K562 (cell line): Measurements from ENCODE around the gene DPM1. TPM values are rescaled to one million over a fixed set of nuclear protein-coding genes. Genes with fewer than 3 reads are reported as not detected.

Source experiments
- KHSRP ChIP-seq: fragments of 450-650 bp; IDR thresholded peaks from 2 replicates; pipeline ENCODE4 v1.6.1; 2017
- SP1 ChIP-seq: sonication (generic); formaldehyde crosslinking; IDR thresholded peaks from 2 replicates; pipeline ENCODE4 v1.8.1; 2022; ENCODE audit warnings: mild to moderate bottlenecking, missing genetic modification reagents
- SRSF1 ChIP-seq: fragments of 200-400 bp; formaldehyde crosslinking; IDR thresholded peaks from 2 replicates; pipeline ENCODE4 v1.6.1; 2017; ENCODE audit warnings: mild to moderate bottlenecking, low read depth, low read length, moderate library complexity
- TAF1 ChIP-seq: IDR thresholded peaks from 2 replicates; pipeline ENCODE4 v1.6.1; 2011; ENCODE audit warnings: mild to moderate bottlenecking, low read length, moderate library complexity; ENCODE audit not compliant: insufficient read depth, control insufficient read depth, severe bottlenecking; ENCODE audit errors: extremely low read depth
- TRIM24 ChIP-seq, 2 experiments: fragments of 450-650 bp; IDR thresholded peaks; 2 replicates each; pipeline ENCODE4 v1.6.1; 2016
- XRCC4 ChIP-seq: IDR thresholded peaks from one replicate; pipeline ENCODE4 v1.6.1; 2011; ENCODE audit not compliant: insufficient read depth, insufficient read length; ENCODE audit errors: extremely low read depth
- ZNF23 ChIP-seq: fragments of 250-450 bp; sonication (Bioruptor Pico); IDR thresholded peaks from 2 replicates; pipeline ENCODE4 v1.4.0; 2020; ENCODE audit warnings: mild to moderate bottlenecking
- ZNF561 ChIP-seq: fragments of 450-650 bp; formaldehyde crosslinking; conservative IDR thresholded peaks from 2 replicates; pipeline ENCODE4 v1.4.0; 2020; ENCODE audit warnings: mild to moderate bottlenecking, moderate library complexity
- polyA plus RNA-seq, 8 experiments: library from polyadenylated mRNA; depleted of rRNA in 4 of 8; stranded (reverse) in 5 of 8; unstranded in 3 of 8; fragments of >200 nt; fragmentation: Nextera tagmentation in 2 of 8; fragmentation: Illumina TruSeq in 1 of 8; extraction: Ambion mirVana in 2 of 8; extraction: Trizol in 1 of 8; gene quantifications; 2 replicates each; pipeline versions ENCODE4 v1.2.1 to v1.2.3, GENCODE V29; 2011 to 2014; ENCODE audit warnings: inconsistent platforms in 1 of 8, missing spikeins in 1 of 8
- total RNA-seq, 7 experiments: library from RNA; depleted of rRNA in 6 of 7; stranded (reverse); fragments of >200 nt in 6 of 7; fragmentation: Illumina TruSeq in 2 of 7; extraction: Trizol in 2 of 7; gene quantifications; 2 replicates each; pipeline versions ENCODE4 v1.2.1 to v1.2.3, GENCODE V29; 2011 to 2021; ENCODE audit warnings: low replicate concordance in 1 of 7
- TF ChIP-seq, protein P1 (sequence below): fragments of 150-350 bp; IDR thresholded peaks from 2 replicates; pipeline ENCODE4 v1.6.1; 2014; ENCODE audit warnings: low read depth, mild to moderate bottlenecking, low read length, borderline replicate concordance
- TF ChIP-seq, protein P2 (sequence below): fragments of 450-650 bp; IDR thresholded peaks from 2 replicates; pipeline ENCODE4 v1.6.1; 2017; ENCODE audit warnings: antibody characterized with exemption, mild to moderate bottlenecking
- TF ChIP-seq, protein P3 (sequence below): sonication (generic); formaldehyde crosslinking; IDR thresholded peaks from 2 replicates; pipeline ENCODE4 v1.8.0; 2023; ENCODE audit warnings: missing genetic modification reagents, mild to moderate bottlenecking, borderline replicate concordance

DPM1 gene
- total and polyA plus RNA-seq, 9 of the 15 experiments (the other 6 are each of a cell fraction or from before 2014, with no cell fraction given): 75.2 to 190 (median 153) TPM

DNA sequence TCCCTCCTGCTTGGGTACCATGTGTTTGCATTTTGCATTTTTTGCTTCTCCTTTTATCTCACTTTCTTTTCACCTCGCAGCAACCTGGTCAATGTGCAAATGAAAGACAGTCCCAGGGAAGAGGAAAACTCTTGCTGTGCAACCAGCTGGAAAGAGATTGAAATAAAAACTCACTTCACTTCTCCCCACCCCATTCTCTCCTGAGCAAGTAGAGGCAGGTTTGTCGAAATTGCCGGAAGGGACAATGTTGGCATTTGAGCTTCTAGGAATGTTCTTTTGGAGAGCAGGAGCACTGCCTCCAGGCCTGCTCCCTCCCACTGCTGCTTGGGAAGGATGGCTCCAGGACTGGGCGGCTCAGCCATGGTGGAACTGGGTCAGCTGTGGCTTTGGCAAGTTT lies 34.0 kb upstream of the DPM1 start (continued):
- TF ChIP-seq, protein P1, sequence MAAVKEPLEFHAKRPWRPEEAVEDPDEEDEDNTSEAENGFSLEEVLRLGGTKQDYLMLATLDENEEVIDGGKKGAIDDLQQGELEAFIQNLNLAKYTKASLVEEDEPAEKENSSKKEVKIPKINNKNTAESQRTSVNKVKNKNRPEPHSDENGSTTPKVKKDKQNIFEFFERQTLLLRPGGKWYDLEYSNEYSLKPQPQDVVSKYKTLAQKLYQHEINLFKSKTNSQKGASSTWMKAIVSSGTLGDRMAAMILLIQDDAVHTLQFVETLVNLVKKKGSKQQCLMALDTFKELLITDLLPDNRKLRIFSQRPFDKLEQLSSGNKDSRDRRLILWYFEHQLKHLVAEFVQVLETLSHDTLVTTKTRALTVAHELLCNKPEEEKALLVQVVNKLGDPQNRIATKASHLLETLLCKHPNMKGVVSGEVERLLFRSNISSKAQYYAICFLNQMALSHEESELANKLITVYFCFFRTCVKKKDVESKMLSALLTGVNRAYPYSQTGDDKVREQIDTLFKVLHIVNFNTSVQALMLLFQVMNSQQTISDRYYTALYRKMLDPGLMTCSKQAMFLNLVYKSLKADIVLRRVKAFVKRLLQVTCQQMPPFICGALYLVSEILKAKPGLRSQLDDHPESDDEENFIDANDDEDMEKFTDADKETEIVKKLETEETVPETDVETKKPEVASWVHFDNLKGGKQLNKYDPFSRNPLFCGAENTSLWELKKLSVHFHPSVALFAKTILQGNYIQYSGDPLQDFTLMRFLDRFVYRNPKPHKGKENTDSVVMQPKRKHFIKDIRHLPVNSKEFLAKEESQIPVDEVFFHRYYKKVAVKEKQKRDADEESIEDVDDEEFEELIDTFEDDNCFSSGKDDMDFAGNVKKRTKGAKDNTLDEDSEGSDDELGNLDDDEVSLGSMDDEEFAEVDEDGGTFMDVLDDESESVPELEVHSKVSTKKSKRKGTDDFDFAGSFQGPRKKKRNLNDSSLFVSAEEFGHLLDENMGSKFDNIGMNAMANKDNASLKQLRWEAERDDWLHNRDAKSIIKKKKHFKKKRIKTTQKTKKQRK: no peak
- TF ChIP-seq ZNF23 (CRISPR knock-in tag): no peak
- no peak for TF ChIP-seq SRSF1
- TF ChIP-seq TRIM24 (IDR thresholded peaks at IDR 0.05): no peak
- TF ChIP-seq, protein P2, sequence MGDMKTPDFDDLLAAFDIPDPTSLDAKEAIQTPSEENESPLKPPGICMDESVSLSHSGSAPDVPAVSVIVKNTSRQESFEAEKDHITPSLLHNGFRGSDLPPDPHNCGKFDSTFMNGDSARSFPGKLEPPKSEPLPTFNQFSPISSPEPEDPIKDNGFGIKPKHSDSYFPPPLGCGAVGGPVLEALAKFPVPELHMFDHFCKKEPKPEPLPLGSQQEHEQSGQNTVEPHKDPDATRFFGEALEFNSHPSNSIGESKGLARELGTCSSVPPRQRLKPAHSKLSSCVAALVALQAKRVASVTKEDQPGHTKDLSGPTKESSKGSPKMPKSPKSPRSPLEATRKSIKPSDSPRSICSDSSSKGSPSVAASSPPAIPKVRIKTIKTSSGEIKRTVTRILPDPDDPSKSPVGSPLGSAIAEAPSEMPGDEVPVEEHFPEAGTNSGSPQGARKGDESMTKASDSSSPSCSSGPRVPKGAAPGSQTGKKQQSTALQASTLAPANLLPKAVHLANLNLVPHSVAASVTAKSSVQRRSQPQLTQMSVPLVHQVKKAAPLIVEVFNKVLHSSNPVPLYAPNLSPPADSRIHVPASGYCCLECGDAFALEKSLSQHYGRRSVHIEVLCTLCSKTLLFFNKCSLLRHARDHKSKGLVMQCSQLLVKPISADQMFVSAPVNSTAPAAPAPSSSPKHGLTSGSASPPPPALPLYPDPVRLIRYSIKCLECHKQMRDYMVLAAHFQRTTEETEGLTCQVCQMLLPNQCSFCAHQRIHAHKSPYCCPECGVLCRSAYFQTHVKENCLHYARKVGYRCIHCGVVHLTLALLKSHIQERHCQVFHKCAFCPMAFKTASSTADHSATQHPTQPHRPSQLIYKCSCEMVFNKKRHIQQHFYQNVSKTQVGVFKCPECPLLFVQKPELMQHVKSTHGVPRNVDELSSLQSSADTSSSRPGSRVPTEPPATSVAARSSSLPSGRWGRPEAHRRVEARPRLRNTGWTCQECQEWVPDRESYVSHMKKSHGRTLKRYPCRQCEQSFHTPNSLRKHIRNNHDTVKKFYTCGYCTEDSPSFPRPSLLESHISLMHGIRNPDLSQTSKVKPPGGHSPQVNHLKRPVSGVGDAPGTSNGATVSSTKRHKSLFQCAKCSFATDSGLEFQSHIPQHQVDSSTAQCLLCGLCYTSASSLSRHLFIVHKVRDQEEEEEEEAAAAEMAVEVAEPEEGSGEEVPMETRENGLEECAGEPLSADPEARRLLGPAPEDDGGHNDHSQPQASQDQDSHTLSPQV: no peak
- TF ChIP-seq, protein P3, sequence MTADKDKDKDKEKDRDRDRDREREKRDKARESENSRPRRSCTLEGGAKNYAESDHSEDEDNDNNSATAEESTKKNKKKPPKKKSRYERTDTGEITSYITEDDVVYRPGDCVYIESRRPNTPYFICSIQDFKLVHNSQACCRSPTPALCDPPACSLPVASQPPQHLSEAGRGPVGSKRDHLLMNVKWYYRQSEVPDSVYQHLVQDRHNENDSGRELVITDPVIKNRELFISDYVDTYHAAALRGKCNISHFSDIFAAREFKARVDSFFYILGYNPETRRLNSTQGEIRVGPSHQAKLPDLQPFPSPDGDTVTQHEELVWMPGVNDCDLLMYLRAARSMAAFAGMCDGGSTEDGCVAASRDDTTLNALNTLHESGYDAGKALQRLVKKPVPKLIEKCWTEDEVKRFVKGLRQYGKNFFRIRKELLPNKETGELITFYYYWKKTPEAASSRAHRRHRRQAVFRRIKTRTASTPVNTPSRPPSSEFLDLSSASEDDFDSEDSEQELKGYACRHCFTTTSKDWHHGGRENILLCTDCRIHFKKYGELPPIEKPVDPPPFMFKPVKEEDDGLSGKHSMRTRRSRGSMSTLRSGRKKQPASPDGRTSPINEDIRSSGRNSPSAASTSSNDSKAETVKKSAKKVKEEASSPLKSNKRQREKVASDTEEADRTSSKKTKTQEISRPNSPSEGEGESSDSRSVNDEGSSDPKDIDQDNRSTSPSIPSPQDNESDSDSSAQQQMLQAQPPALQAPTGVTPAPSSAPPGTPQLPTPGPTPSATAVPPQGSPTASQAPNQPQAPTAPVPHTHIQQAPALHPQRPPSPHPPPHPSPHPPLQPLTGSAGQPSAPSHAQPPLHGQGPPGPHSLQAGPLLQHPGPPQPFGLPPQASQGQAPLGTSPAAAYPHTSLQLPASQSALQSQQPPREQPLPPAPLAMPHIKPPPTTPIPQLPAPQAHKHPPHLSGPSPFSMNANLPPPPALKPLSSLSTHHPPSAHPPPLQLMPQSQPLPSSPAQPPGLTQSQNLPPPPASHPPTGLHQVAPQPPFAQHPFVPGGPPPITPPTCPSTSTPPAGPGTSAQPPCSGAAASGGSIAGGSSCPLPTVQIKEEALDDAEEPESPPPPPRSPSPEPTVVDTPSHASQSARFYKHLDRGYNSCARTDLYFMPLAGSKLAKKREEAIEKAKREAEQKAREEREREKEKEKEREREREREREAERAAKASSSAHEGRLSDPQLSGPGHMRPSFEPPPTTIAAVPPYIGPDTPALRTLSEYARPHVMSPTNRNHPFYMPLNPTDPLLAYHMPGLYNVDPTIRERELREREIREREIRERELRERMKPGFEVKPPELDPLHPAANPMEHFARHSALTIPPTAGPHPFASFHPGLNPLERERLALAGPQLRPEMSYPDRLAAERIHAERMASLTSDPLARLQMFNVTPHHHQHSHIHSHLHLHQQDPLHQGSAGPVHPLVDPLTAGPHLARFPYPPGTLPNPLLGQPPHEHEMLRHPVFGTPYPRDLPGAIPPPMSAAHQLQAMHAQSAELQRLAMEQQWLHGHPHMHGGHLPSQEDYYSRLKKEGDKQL (CRISPR knock-in tag): no peak
- TF ChIP-seq SP1 (CRISPR knock-in tag): no peak
- TF ChIP-seq KHSRP: no peak
- TF ChIP-seq ZNF561 (CRISPR knock-in tag): no peak
- no peak for TF ChIP-seq XRCC4
- no peak for TF ChIP-seq TAF1
- TF ChIP-seq, all 486 proteins: peak for 0
